CD4-positive, CD25-positive, alpha-beta regulatory T cell (primary cell): ENCODE data around the gene RPRD1A. TPM values are rescaled to one million over a fixed set of nuclear protein-coding genes. Genes with fewer than 3 reads are reported as not detected.
A peak's percentile ranks its signal among the peaks of the same experiment; 100 is the strongest.

ENCODE experiments used
- ATAC-seq, 2 donors: fragments of 150-1000 bp; cut with Tn5 transposase; one replicate each; pipeline ENCODE4 v1.10.0; 2021; ENCODE audit warnings: low read depth in 2 of 2, moderate number of reproducible peaks in 2 of 2, moderate library complexity in 1 of 2
- DNase-seq, 3 donors: peaks; one replicate each; pipeline versions ENCODE4 v3.0.0 to v3.0.0-alpha.2; 2012 to 2022; ENCODE audit warnings: mixed read lengths in 1 of 3
- H3K27ac ChIP-seq: one replicate; pipeline ENCODE4 v1.7.0; 2013; ENCODE audit warnings: mild to moderate bottlenecking, low read length; ENCODE audit not compliant: insufficient read depth, poor library complexity, severe bottlenecking
- H3K27me3 ChIP-seq: one replicate; pipeline ENCODE4 v1.7.0; 2013; ENCODE audit warnings: low read length; ENCODE audit not compliant: control insufficient read depth, insufficient read depth
- H3K36me3 ChIP-seq: one replicate; pipeline ENCODE4 v1.7.0; 2013; ENCODE audit warnings: mild to moderate bottlenecking, low read length, moderate library complexity; ENCODE audit not compliant: control insufficient read depth, insufficient read depth
- H3K4me1 ChIP-seq: 2 replicates; pipeline ENCODE4 v1.7.0; 2013; ENCODE audit warnings: mild to moderate bottlenecking, low read length; ENCODE audit not compliant: insufficient read depth, control insufficient read depth, poor library complexity, severe bottlenecking
- H3K4me3 ChIP-seq: one replicate; pipeline ENCODE4 v1.7.0; 2013; ENCODE audit warnings: low read depth, mild to moderate bottlenecking, low read length, moderate library complexity
- H3K9me3 ChIP-seq, 2 experiments: 1 replicate in 1 of 2; 2 replicates in 1 of 2; pipeline ENCODE4 v1.7.0; 2013; ENCODE audit warnings: low read length in 2 of 2, mild to moderate bottlenecking in 1 of 2, moderate library complexity in 1 of 2; ENCODE audit not compliant: control insufficient read depth in 2 of 2
- H3K27ac Mint-ChIP-seq, 3 donors: one replicate each; pipeline ENCODE4 v1.8.0; 2020 to 2022; ENCODE audit warnings: mild to moderate bottlenecking in 3 of 3, mixed read lengths in 3 of 3, moderate library complexity in 2 of 3
- H3K27me3 Mint-ChIP-seq: one replicate; pipeline ENCODE4 v1.8.0; 2022; ENCODE audit warnings: mild to moderate bottlenecking, mixed read lengths
- H3K36me3 Mint-ChIP-seq: one replicate; pipeline ENCODE4 v1.8.0; 2020; ENCODE audit warnings: mixed read lengths
- H3K4me1 Mint-ChIP-seq, 4 donors: one replicate each; pipeline ENCODE4 v1.8.0; 2020 to 2022; ENCODE audit warnings: mixed read lengths in 4 of 4, mild to moderate bottlenecking in 1 of 4
- H3K4me3 Mint-ChIP-seq, 4 donors: one replicate each; pipeline ENCODE4 v1.8.0; 2020 to 2022; ENCODE audit warnings: mild to moderate bottlenecking in 4 of 4, mixed read lengths in 4 of 4, moderate library complexity in 3 of 4
- H3K9me3 Mint-ChIP-seq, 7 donors: one replicate each; pipeline ENCODE4 v1.8.0; 2020 to 2022; ENCODE audit warnings: mixed read lengths in 7 of 7, mild to moderate bottlenecking in 3 of 7, moderate library complexity in 2 of 7
- polyA plus RNA-seq, 4 donors: library from polyadenylated mRNA; unstranded; fragments of 300-500 nt; fragmentation: Illumina TruSeq; gene quantifications; one replicate each; pipeline ENCODE4 v1.2.3, GENCODE V29; 2021
- total RNA-seq: library from RNA; stranded (reverse); gene quantifications from one replicate; pipeline ENCODE4 v1.2.3, GENCODE V29; 2022

Gene RPRD1A
- total and polyA plus RNA-seq, 5 donors from 2014 or later: 8.2 to 20.3 (median 10.5) TPM

- Mint-ChIP-seq H3K9me3 (no peaks in the 10 kb centered on the region), H3K36me3 (no peaks in the 10 kb centered on the region), H3K27ac (no peak overlapping the region), H3K4me3 (peak overlapping the region; percentile 64 to 88 (median 86)), H3K27me3 (peaks cover 39% of the 10 kb centered on the region), H3K4me1 (peaks cover 0 to 10% (median 6%) of the 10 kb centered on the region in 4 donors)
- Histone ChIP-seq H3K36me3 (no peaks in the 10 kb centered on the region), H3K27me3 (no peaks in the 10 kb centered on the region), H3K9me3 (no peaks in the 10 kb centered on the region), H3K4me1 (peaks cover 6% of the 10 kb centered on the region), H3K27ac (no peak overlapping the region), H3K4me3 (no peak overlapping the region)
- ATAC-seq (peak; percentile 58 to 73), DNase-seq (peak; percentile 41 to 65 (median 62))
Observed at GRCh38 chr18:35949903-35950627, 117.3 kb downstream of the RPRD1A start.

GRCh38 chr18:35949090-35949489 is 118.3 kb downstream of the RPRD1A start:
- H3K27me3 Mint-ChIP-seq: peaks cover 34% of the 10 kb centered on the region
- H3K36me3 ChIP-seq: no peaks in the 10 kb centered on the region
- peaks cover 6% of the 10 kb centered on the region for H3K4me1 ChIP-seq
- no peaks in the 10 kb centered on the region for H3K27me3 ChIP-seq
- no peak overlapping the region for H3K4me3 Mint-ChIP-seq
- H3K4me3 ChIP-seq: no peak overlapping the region
- H3K27ac Mint-ChIP-seq: no peak overlapping the region
- no peaks in the 10 kb centered on the region for H3K9me3 ChIP-seq
- no peaks in the 10 kb centered on the region for H3K9me3 Mint-ChIP-seq
- no peak overlapping the region for H3K27ac ChIP-seq
- no peaks in the 10 kb centered on the region for H3K36me3 Mint-ChIP-seq
- no peak for ATAC-seq
- no peak for DNase-seq
- peaks cover 0 to 6% (median 5%) of the 10 kb centered on the region in 4 donors for H3K4me1 Mint-ChIP-seq

GRCh38 chr18:35948080-35948479 is 119.3 kb downstream of the RPRD1A start:
- H3K27ac Mint-ChIP-seq: no peak overlapping the region
- H3K36me3 ChIP-seq: no peaks in the 10 kb centered on the region
- no peak overlapping the region for H3K4me3 ChIP-seq
- H3K4me1 Mint-ChIP-seq: peaks cover 0 to 6% (median 5%) of the 10 kb centered on the region in 4 donors
- DNase-seq: no peak
- H3K4me1 ChIP-seq: peaks cover 6% of the 10 kb centered on the region
- ATAC-seq: no peak
- H3K9me3 ChIP-seq: no peaks in the 10 kb centered on the region
- no peak overlapping the region for H3K4me3 Mint-ChIP-seq
- H3K9me3 Mint-ChIP-seq: no peaks in the 10 kb centered on the region
- H3K36me3 Mint-ChIP-seq: no peaks in the 10 kb centered on the region
- H3K27me3 Mint-ChIP-seq: peaks cover 29% of the 10 kb centered on the region
- H3K27me3 ChIP-seq: no peaks in the 10 kb centered on the region
- H3K27ac ChIP-seq: no peak overlapping the region

- Histone ChIP-seq H3K4me3 (no peak overlapping the region), H3K4me1 (no peaks in the 10 kb centered on the region), H3K36me3 (no peaks in the 10 kb centered on the region), H3K27me3 (peaks cover 5% of the 10 kb centered on the region), H3K9me3 (no peaks in the 10 kb centered on the region), H3K27ac (no peak overlapping the region)
- H3K4me1 Mint-ChIP-seq: no peaks in the 10 kb centered on the region
- peaks cover 12% of the 10 kb centered on the region for H3K27me3 Mint-ChIP-seq
- peaks cover 0 to 1% (median 0%) of the 10 kb centered on the region in 7 donors for H3K9me3 Mint-ChIP-seq
- ATAC-seq (no peak), DNase-seq (no peak)
- H3K4me3 Mint-ChIP-seq: no peak overlapping the region
- no peak overlapping the region for H3K27ac Mint-ChIP-seq
- H3K36me3 Mint-ChIP-seq: no peaks in the 10 kb centered on the region
Observed at GRCh38 chr18:35942661-35943060, 124.7 kb downstream of the RPRD1A start.

- no peaks in the 10 kb centered on the region for H3K36me3 Mint-ChIP-seq
- Histone ChIP-seq H3K27ac (no peak overlapping the region), H3K27me3 (peaks cover 5% of the 10 kb centered on the region), H3K36me3 (no peaks in the 10 kb centered on the region), H3K4me3 (no peak overlapping the region), H3K4me1 (no peaks in the 10 kb centered on the region), H3K9me3 (no peaks in the 10 kb centered on the region)
- DNase-seq (no peak), ATAC-seq (no peak)
- H3K27ac Mint-ChIP-seq: no peak overlapping the region
- H3K4me1 Mint-ChIP-seq: no peaks in the 10 kb centered on the region
- peaks cover 0 to 1% (median 0%) of the 10 kb centered on the region in 7 donors for H3K9me3 Mint-ChIP-seq
- peaks cover 12% of the 10 kb centered on the region for H3K27me3 Mint-ChIP-seq
- no peak overlapping the region for H3K4me3 Mint-ChIP-seq
Observed at GRCh38 chr18:35942133-35942532, 125.2 kb downstream of the RPRD1A start.

- ATAC-seq (no peak), DNase-seq (no peak)
- Mint-ChIP-seq H3K4me3 (no peak overlapping the region), H3K27ac (no peak overlapping the region), H3K27me3 (peaks cover 12% of the 10 kb centered on the region), H3K4me1 (no peaks in the 10 kb centered on the region), H3K9me3 (peaks cover 0 to 1% (median 0%) of the 10 kb centered on the region in 7 donors), H3K36me3 (no peaks in the 10 kb centered on the region)
- no peaks in the 10 kb centered on the region for H3K4me1 ChIP-seq
- H3K27ac ChIP-seq: no peak overlapping the region
- H3K36me3 ChIP-seq: no peaks in the 10 kb centered on the region
- H3K27me3 ChIP-seq: peaks cover 5% of the 10 kb centered on the region
- H3K9me3 ChIP-seq: no peaks in the 10 kb centered on the region
- no peak overlapping the region for H3K4me3 ChIP-seq
Observed at GRCh38 chr18:35941299-35941698, 126.1 kb downstream of the RPRD1A start.

Other genes starting within 250 kb of the RPRD1A start
- 13.7 TPM for gene SLC39A6, start 61.8 kb upstream of the RPRD1A start, total RNA-seq
- gene SLC39A6, start 61.8 kb upstream of the RPRD1A start, polyA plus RNA-seq: 10 to 100 TPM; 22.3 to 25.9 (median 24.5) TPM
- gene ELP2, start 62.3 kb upstream of the RPRD1A start, total RNA-seq: 161 TPM
- 10 to 100 TPM; 71.0 to 96.6 (median 87.5) TPM for gene ELP2, start 62.3 kb upstream of the RPRD1A start, polyA plus RNA-seq
- gene MOCOS, start 119.9 kb upstream of the RPRD1A start, total RNA-seq: not detected
- gene MOCOS, start 119.9 kb upstream of the RPRD1A start, polyA plus RNA-seq: under 1 TPM in 1 of 4 donors, not detected in 3; 0.02 TPM
- gene FHOD3, start 230.2 kb upstream of the RPRD1A start, total RNA-seq: not detected
- not detected for gene FHOD3, start 230.2 kb upstream of the RPRD1A start, polyA plus RNA-seq